ENCODE measurements around the gene DISC1.
"Not testable (repeated sequence)": the region's sequence is repeated elsewhere in the genome, so short reads cannot be mapped to it uniquely, and the experiment has no call there.

Gene DISC1

DNA sequence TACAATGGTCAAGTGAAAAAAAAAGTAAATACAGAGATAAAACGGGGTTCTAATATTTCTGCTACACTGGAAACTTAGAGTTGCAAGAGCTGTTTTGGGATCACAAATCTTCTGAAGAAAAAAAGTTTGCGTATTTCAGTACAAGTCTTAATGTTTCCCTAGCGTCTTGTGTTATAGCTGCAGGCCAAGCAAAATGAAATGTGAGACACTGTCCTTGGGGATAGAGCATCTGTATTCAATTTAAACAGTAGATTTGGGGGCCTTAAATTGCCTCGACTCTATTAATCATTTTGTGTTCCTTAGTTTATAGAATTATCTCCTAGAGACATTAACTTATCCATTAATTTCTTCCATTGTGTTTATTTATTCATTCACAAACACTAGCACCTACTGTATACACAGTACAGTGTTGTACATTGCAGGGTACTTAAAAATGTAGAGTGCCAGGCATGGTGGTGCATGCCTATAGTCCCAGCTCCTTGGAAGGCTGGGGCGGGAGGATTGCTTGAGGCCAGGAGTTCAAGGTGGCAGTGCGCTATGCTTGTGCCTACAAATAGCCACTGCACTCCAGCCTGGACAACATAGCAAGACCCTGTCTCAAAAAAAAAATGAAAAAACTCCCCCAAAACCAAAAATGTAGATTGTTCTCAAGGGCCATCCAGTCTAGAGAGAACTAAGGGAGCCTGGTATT is 7.9 kb downstream of the DISC1 start:
- no peak overlapping the region for H3K4me3 ChIP-seq (ENCODE audit: low read depth, low read length)

DNA sequence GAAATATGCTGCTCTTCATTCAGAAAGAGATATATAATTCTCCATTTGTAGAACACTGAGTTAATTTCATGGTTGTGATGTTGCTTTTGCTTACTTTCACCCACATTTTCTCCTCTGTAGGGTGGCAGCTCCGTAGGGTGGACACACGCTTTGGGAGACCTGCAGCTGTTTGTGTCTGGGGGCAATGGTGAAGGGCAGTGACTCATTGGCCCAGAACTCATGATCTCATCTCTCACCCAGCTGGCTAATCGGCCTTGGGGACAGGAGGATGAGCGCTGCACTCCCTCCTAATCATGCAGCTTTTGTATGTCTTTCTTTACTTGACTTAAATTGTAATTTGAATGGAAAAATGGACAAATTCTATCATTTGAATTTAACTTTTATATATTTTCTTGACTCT is 9.6 kb downstream of the DISC1 start:
- H3K4me3 ChIP-seq (ENCODE audit: low read depth, low read length): no peak overlapping the region

DNA sequence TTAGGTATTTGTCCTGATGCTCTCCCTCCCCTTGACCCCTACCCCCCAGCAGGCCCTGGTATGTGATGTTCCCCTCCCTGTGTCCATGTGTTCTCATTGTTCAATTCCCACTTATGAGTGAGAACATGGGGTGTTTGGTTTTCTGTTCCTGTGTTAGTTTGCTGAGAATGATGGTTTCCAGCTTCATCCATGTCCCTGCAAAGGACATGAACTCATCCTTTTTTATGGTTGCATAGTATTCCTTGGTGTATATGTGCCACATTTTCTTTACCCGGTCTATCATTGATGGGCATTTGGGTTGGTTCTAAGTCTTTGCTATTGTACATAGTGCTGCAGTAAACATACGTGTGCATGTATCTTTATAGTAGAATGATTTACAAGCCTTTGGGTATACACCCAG is 10.3 kb downstream of the DISC1 start:
- H3K4me3 ChIP-seq (ENCODE audit: low read depth, low read length): not testable (repeated sequence)

DNA sequence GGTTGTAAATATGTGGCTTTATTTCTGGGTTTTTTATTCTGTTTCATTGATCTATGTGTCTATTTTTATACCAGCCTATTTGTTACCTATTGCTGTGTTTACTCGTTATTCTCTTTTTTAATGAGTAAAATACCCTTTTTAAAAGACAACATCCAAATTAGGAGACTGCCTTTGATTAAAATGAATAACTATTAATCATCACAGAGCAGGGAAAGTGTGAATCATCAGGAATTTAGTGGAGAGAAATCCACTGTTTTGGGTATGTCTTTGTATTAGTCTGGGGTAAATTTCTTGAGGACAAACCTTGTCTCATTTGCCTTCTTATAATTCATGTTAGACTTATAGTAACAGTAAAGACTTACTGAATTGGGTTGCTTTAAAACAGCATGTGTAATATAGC is 12.1 kb downstream of the DISC1 start:
- no peak overlapping the region for H3K4me3 ChIP-seq (ENCODE audit: low read depth, low read length)

DNA sequence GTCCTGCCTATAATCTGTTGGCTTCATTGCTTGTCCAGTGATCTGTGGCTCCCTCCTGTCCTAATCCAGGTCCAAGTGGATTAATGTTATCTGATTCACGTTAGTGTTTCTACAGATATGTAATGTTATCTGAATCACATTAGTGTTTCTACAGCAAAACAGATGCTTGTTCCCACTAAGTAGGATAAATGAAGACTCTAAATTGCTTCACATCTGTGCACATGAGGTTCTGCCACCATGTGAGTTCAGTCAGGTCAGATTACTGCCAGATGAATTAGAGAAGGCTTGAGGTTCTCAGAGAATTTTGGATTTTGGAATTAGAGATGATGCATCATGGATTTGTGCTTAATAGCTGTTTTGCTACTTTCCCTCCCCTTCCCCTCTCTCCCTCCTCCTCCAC is 13.2 kb downstream of the DISC1 start:
- H3K4me3 ChIP-seq (ENCODE audit: low read depth, low read length): no peak overlapping the region

DNA sequence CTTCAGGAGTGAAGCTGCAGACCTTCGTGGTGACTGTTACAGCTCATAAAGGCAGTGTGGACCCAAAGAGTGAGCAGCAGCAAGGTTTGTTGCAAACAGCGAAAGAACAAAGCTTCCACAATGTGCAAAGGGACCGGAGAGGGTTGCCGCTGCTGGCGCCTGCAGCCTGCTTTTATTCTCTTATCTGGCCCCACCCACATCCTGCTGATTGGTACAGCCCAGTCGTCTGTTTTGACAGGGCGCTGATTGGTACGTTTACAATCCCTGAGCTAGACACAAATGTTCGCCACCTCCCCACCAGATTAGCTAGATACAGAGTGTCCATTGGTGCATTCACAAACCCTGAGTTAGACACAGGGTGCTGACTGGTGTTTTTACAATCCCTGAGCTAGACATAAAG is 14.9 kb downstream of the DISC1 start:
- H3K4me3 ChIP-seq (ENCODE audit: low read depth, low read length): not testable (repeated sequence)

DNA sequence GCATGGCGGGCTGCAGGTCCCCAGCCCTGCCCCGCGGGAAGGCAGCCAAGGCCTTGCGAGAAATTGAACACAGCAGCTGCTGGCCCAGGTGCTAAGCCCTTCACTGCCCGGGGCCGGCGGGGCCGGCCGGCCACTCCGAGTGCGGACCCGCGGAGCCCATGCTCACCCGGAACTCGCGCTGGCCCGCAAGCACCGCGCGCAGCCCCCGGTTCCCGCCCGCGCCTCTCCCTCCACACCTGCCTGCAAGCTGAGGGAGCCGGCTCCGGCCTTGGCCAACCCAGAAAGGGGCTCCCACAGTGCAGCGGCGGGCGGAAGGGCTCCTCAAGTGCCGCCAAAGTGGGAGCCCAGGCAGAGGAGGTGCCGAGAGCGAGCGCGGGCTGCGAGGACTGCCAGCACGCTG is 15.5 kb downstream of the DISC1 start:
- H3K4me3 ChIP-seq (ENCODE audit: low read depth, low read length): not testable (repeated sequence)

DNA sequence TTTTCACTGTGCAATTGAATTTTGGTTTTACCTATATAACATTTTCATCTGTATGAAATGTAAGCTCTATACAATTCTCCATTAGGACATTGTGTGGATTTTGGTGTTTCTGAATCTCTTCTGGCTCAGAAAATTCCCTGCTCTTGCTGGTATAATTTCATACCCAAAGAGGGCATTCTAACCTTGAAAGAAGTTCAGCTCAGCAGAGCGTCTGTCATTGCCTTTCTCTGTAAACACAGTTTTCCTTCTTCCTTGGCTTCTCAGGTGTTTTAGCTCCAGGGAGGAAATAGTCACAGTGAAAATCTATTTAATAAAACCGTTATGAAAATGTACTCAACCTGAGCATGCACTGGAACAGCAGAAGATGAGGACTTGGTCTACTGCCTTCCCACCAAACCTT is 16.0 kb downstream of the DISC1 start:
- H3K4me3 ChIP-seq (ENCODE audit: low read depth, low read length): no peak overlapping the region

DNA sequence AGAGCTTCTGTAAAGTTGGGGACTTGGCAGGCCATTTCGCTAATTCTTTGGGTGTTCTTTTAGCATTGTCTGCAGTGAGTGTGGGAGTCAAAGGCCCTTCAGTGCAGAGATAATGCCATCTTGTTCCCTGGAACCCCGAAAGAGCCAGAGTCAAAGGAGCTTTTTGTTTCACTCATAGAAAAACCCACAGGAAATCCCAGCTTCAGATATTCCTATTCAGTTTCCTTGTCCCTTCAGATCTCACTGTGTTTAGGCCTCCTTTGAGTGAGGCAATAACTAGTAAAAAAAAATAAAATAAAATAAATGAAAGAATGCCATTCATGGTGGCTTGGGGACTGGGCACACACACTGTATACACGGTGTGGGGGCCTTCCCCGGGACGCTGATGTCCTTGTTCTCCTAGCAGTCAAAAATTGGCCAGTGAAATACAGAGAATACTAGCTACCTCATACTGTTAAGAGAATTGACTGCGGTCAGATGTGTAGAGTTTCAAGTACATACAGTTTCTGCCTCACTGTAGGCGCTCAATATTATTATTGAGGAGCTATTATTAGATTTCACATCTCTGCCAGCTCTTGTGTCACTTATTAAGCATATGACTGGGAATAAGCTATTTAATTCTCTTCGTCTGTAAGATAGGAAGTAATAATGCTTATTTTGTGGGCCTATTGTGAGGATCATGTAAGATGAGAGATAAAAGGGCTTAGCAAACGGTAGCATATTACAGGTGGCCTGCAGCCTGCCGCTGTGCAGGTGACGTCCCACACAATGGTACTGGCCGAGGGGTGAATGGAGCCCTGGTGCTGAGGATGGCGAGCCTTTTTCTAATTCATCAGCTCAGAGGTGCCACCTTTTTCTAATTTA is 16.7 kb downstream of the DISC1 start:
- no peak overlapping the region for H3K4me3 ChIP-seq (ENCODE audit: low read depth, low read length)

DNA sequence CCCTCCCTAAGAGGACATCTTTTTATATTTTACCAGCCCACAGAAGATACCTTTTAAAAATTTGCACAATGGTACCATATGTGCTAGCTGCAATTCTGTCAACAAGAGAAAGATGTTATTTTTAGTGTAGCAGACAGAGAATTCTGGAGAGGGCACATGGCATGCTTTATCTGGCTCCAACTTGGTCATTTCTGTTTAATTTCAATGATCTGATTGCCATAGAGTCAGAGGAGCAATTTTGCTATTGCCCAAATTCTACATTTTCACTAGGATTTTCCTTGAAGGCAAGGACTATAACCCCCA is 17.3 kb downstream of the DISC1 start:
- H3K4me3 ChIP-seq (ENCODE audit: low read depth, low read length): no peak overlapping the region

DNA sequence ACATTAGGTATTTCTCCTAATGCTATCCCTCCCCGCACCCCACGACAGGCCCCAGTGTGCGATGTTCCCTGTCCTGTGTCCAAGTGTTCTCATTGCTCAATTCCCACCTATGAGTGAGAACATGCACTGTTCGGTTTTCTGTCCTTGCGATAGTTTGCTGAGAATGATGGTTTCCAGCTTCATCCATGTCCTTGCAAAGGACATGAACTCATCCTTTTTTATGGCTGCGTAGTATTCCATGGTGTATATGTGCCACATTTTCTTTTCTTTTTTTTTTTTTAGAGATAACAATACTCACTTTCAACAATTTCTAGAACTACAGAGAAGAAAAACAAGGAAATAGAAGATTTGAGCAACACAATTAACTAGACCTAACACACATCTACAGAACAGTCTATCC is 19.0 kb downstream of the DISC1 start:
- not testable (repeated sequence) for H3K4me3 ChIP-seq (ENCODE audit: low read depth, low read length)

DNA sequence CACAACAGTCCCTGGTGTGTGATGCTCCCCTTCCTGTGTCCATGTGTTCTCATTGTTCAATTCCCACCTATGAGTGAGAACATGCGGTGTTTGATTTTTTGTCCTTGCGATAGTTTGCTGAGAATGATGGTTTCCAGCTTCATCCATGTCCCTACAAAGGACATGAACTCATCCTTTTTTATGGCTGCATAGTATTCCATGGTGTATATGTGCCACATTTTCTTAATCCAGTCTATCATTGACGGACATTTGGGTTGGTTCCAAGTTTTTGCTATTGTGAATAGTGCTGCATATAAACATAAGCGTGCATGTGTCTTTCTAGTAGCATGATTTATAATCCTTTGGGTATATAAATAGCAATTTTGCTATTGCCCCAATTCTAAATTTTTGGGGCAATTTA is 19.6 kb downstream of the DISC1 start:
- not testable (repeated sequence) for H3K4me3 ChIP-seq (ENCODE audit: low read depth, low read length)

DNA sequence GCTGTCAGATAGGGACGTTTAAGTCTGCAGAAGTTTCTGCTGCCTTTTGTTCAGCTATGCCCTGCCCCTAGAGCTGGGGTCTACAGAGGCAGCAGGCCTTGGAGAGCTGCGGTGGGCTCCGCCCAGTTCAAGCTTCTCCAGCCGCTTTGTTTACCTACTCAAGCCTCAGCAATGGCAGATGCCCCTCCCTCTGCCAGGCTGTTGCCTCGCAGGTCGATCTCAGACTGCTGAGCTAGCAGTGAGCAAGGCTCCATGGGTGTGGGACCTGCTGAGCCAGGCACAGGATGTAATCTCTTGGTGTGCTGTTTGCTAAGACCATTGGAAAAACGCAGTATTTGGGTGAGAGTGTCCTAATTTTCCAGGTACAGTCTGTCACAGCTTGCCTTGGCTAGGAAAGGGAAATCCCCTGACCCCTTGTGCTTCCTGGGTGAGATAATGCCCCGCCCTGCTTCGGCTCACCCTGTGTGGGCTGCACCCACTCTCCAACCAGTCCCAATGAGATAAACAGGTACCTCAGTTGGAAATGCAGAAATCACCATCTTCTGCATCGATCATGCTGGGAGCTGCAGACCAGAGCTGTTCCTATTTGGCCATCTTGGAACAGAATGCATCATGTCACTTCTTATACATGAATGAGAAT is 25.2 kb downstream of the DISC1 start:
- H3K4me3 ChIP-seq (ENCODE audit: low read depth, low read length): not testable (repeated sequence)

DNA sequence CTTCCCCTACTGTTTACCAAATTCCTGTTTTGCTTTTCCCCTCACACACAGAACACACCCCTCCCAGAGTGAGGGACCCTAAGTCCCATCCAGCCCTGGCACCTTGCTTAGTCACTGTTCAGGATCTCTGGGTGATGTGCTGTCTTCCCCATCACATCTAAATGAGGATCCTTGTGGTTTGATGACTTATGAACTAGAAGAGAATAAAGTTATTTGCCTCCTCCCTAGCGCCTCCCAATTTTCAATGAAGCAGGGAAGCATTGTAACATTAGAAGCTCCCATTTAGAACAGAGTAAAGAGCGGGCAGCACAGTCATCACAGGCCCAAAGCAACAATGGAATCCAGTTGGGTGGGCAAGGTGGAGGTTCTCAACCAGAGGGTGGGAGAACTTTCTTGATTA is 27.0 kb downstream of the DISC1 start:
- H3K4me3 ChIP-seq (ENCODE audit: low read depth, low read length): no peak overlapping the region

DNA sequence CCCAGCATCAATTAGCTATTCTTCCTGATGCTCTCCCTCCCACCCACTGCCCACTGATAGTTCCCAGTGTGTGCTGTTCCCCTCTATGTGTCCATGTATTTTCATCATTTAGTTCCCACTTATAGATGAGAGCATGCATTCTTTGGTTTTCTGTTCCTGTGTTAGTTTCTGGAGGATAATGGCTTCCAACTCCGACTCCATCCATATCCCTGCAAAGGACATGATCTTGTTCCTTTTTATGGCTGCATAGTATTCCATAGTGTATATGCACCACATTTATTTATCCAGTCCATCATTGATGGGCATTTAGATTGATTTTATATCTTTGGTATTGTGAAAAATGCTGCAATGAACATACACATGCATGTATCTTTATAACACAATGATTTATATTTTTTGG is 30.2 kb downstream of the DISC1 start:
- H3K4me3 ChIP-seq (ENCODE audit: low read depth, low read length): no peak overlapping the region

DNA sequence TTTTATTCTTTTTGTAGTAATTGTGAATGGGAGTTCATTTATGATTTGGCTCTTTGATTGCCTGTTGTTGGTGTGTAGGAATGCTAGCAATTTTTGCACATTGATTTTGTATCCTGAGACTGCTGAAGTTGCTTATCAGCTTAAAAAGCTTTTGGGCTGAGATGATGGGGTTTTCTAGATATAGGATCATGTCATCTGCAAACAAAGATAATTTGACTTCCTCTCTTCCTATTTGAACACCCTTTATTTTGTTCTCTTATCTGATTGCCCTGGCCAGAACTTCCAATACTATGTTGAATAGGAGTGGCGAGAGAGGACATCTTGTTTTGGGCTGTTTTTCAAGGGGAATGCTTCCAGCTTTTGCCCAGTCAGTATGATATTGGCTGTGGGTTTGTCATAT is 31.6 kb downstream of the DISC1 start:
- not testable (repeated sequence) for H3K4me3 ChIP-seq (ENCODE audit: low read depth, low read length)

DNA sequence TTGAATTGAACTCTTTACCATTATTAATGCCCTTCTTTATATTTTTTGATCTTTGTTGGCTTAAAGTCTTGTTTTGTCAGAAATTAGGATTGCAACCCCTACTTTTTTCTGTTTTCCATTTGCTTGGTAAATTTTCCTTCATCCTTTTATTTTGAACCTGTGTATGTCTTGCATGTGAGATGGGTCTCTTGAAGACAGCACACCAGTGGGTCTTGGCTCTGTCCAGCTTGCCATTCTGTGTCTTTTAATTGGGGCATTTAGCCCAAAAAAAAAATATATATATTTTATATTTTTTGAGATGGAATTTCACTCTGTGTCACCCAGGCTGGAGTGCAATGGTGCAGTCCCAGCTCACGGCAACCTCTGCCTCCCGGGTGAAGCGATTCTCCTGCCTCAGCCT is 33.6 kb downstream of the DISC1 start:
- no peak overlapping the region for H3K4me3 ChIP-seq (ENCODE audit: low read depth, low read length)

DNA sequence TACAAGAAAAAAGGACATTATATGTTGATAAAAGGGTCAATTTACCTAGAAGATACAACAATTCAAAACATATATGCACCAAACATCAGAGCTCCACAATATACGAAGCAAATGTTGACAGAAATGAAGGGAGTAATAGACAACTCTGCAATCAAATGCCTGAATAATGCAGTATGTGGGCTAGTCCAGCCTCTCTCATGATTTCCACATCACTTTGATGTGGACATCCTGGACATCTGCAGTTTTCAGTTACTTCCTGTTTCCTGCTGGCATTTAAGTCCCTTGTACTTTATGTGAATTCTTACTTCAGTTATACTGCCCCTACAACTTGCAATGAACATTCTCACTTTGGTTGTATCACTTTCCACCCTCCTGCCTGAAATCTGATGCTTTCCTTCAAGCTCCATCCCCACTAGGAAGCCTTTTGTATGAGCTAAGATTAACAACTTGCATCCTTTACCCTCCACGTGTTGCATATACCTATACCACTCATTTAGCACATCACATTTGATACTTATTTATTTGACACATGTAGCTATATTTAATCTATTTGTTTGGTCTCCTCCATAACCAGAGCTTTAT is 36.7 kb downstream of the DISC1 start:
- no peak overlapping the region for H3K4me3 ChIP-seq (ENCODE audit: low read depth, low read length)

DNA sequence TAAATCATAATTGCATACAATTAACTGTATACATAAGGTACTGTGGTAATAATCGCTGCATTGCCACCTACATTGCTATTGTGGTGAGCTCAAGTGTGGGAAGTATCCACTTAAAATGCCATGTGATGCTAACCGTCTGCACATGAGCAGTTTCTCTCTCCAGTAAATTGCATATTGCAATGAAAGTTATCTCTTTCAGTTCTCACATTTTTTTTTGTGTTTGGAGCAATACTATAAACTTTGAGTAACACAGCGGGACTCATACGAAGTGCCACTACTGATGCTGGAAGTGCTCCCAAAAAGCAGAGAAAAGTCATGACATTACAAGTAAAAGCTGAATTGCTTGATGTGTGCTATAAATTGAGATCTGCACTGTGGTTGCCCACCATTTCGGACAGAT is 38.5 kb downstream of the DISC1 start:
- H3K4me3 ChIP-seq (ENCODE audit: low read depth, low read length): no peak overlapping the region

DNA sequence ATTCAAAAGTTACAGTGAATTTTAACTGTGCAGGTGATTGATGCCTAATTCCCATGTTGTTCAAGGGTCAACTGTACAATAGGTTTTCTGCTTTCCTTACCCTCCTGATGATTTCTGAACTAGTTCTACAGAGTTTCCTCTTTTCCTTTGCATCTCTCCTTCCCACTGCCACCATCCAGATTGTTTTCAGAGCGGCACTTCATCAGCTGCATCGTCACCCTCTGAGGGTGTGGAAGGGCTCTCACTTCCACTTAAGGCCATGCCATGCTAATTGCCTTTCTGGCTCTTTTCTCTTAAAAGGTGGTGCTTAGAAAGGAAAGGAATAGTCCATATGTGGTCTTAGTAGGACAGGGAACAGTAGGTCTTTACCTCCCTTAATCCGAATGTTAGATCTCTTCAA is 39.1 kb downstream of the DISC1 start:
- no peak overlapping the region for H3K4me3 ChIP-seq (ENCODE audit: low read depth, low read length)

DNA sequence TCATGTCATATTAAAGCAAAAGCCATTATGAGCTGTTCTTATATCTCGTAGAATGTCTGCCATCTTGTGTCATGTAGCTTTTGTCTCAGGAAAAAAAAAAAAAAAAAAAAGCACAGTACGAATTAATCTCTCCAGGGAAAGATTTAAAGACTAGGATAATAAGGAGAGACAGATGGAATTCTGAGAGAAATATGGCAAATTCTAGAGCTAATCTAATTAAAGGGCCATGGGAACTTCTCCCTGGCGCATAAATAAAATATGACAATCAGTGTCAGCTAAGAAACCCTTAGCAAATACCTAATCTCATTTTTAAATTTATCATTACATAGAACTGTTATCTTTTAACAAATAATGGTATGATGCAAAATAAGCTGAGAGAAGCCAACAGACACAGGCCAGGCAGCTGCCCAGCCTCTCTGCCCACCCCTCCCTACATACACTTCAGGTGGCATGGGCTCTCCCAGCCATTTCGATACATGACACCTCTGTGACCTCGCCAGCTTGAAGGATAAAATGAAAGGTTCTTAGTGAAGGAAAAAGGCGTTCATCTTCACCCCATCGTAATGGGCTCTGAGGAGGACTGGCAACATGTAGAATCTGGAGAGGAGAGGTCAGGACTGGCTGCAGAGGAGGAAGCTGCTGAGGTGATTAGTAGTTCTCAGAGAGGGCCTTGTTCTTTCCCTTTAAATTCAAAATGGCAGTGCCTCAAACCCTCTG is 39.8 kb downstream of the DISC1 start:
- H3K4me3 ChIP-seq (ENCODE audit: low read depth, low read length): no peak overlapping the region

Data from iPS-11a (cell line).